ENCODE results near the gene ADORA2A.

- TF ChIP-seq CTCF (conservative IDR thresholded peaks at IDR 0.05 in 1 of 2, IDR thresholded peaks at IDR 0.05 in 1 of 2; ENCODE audit: low read depth in 1 of 2, low read length in 2 of 2) (no peak), EZH2 (IDR thresholded peaks at IDR 0.05; ENCODE audit: low read length, missing control alignments) (no peak)
Measured at GRCh38 chr22:24442352-24442744, 14.9 kb downstream of the ADORA2A start.

Data from fibroblast of lung (primary cell).